Activated CD4-positive, alpha-beta memory T cell treated with anti-CD3 and anti-CD28 coated beads for 36 hours (primary cell): Measurements from ENCODE around the gene GALNT2. TPM values are rescaled to one million over a fixed set of nuclear protein-coding genes. Genes with fewer than 3 reads are reported as not detected.

Source experiments
- CTCF ChIA-PET: fragments of 350-600 bp; sonication (Branson Sonifier 250); formaldehyde crosslinking; loops from one replicate; lab custom pipeline; 2021; ENCODE audit warnings: antibody characterized with exemption, inconsistent platforms; lab: Charles Lee
- POLR2A ChIA-PET: fragments of 350-600 bp; sonication (Branson Sonifier 250); formaldehyde crosslinking; loops from one replicate; lab custom pipeline; 2021; ENCODE audit warnings: antibody characterized with exemption; lab: Charles Lee
- DNase-seq: peaks from one replicate; pipeline ENCODE4 v3.0.0-alpha.2; 2020
- H3K27ac Mint-ChIP-seq: one replicate; pipeline ENCODE4 v1.8.0; 2021; ENCODE audit warnings: mixed read lengths
- H3K27me3 Mint-ChIP-seq: one replicate; pipeline ENCODE4 v1.8.0; 2021; ENCODE audit warnings: mixed read lengths
- H3K36me3 Mint-ChIP-seq: one replicate; pipeline ENCODE4 v1.8.0; 2021; ENCODE audit warnings: mixed read lengths
- H3K4me1 Mint-ChIP-seq: one replicate; pipeline ENCODE4 v1.8.0; 2021; ENCODE audit warnings: low read depth, mixed read lengths
- H3K4me3 Mint-ChIP-seq: one replicate; pipeline ENCODE4 v1.8.0; 2021; ENCODE audit warnings: mild to moderate bottlenecking, mixed read lengths
- H3K9me3 Mint-ChIP-seq: one replicate; pipeline ENCODE4 v1.8.0; 2021; ENCODE audit warnings: mixed read lengths
- intact Hi-C: fragments of 100-400 bp; cut with micrococcal nuclease; formaldehyde crosslinking; loops from one replicate; pipeline ENCODE4 v1.15.1; 2023
- total RNA-seq, 2 experiments: library from RNA; stranded (reverse); gene quantifications; one replicate each; pipeline ENCODE4 v1.2.3, GENCODE V29; 2021

Gene GALNT2
- total RNA-seq, 2 experiments from 2014 or later = 49.5 to 51.0 TPM

- no peaks in the 10 kb centered on the region for H3K9me3 Mint-ChIP-seq
- H3K4me1 Mint-ChIP-seq = peaks cover 28% of the 10 kb centered on the region
- no peaks in the 10 kb centered on the region for H3K27me3 Mint-ChIP-seq
- CTCF ChIA-PET = no interaction called here
- H3K36me3 Mint-ChIP-seq = peaks cover 16% of the 10 kb centered on the region
- POLR2A ChIA-PET = no interaction called here
- H3K27ac Mint-ChIP-seq = no peak overlapping the region
- H3K4me3 Mint-ChIP-seq = no peak overlapping the region
- intact Hi-C loops = no loop called here
- DNase-seq = no peak
Observed at GRCh38 chr1:230099465-230099864, 32.4 kb downstream of the GALNT2 start.

GRCh38 chr1:230100932-230101331 is 33.9 kb downstream of the GALNT2 start:
- POLR2A ChIA-PET = no interaction called here
- intact Hi-C loops = loop anchor here (5.0 to 10.0 kb wide), 2 partner anchors 69 to 656 kb away; no protein-coding TSS in a partner anchor
- CTCF ChIA-PET = no interaction called here

GRCh38 chr1:230101556-230101955 is 34.5 kb downstream of the GALNT2 start:
- ChIA-PET CTCF (interaction anchor here (0.6 to 1.6 kb wide), 2 partner anchors 66 to 114 kb away, joined by 3 to 5 read pairs; no protein-coding TSS in a partner anchor), POLR2A (no interaction called here)
- peaks cover 9% of the 10 kb centered on the region for H3K36me3 Mint-ChIP-seq

More at GRCh38 chr1:230100932-230101331, 33.9 kb downstream of the GALNT2 start:
- no peak for DNase-seq
- Mint-ChIP-seq H3K4me3 (no peak overlapping the region), H3K27ac (no peak overlapping the region), H3K27me3 (no peaks in the 10 kb centered on the region), H3K4me1 (peaks cover 43% of the 10 kb centered on the region), H3K9me3 (no peaks in the 10 kb centered on the region), H3K36me3 (peaks cover 13% of the 10 kb centered on the region)

GRCh38 chr1:230102046-230102445 is 35.0 kb downstream of the GALNT2 start:
- Mint-ChIP-seq H3K9me3 (no peaks in the 10 kb centered on the region), H3K27me3 (no peaks in the 10 kb centered on the region), H3K27ac (no peak overlapping the region), H3K4me3 (no peak overlapping the region), H3K4me1 (peaks cover 54% of the 10 kb centered on the region), H3K36me3 (peaks cover 7% of the 10 kb centered on the region)
- CTCF ChIA-PET = interaction anchor here (0.6 to 1.6 kb wide), 2 partner anchors 65 to 114 kb away, joined by 3 to 5 read pairs; no protein-coding TSS in a partner anchor
- DNase-seq = no peak
- POLR2A ChIA-PET = no interaction called here
- intact Hi-C loops = loop anchor here (5.0 to 10.0 kb wide), 2 partner anchors 70 to 657 kb away; no protein-coding TSS in a partner anchor

More at GRCh38 chr1:230101556-230101955, 34.5 kb downstream of the GALNT2 start:
- Mint-ChIP-seq H3K9me3 (no peaks in the 10 kb centered on the region), H3K4me3 (no peak overlapping the region), H3K27me3 (no peaks in the 10 kb centered on the region), H3K4me1 (peaks cover 49% of the 10 kb centered on the region), H3K27ac (no peak overlapping the region)
- DNase-seq = no peak
- intact Hi-C loops = loop anchor here (5.0 to 10.0 kb wide), 2 partner anchors 69 to 657 kb away; no protein-coding TSS in a partner anchor

- H3K27ac Mint-ChIP-seq = peak overlapping the region; percentile 59
- H3K27me3 Mint-ChIP-seq = no peaks in the 10 kb centered on the region
- H3K4me3 Mint-ChIP-seq = no peak overlapping the region
- no peaks in the 10 kb centered on the region for H3K9me3 Mint-ChIP-seq
- ChIA-PET POLR2A (no interaction called here), CTCF (interaction anchor here (1.1 to 1.6 kb wide), 2 partner anchors 9 to 65 kb away, joined by 3 to 5 read pairs; no protein-coding TSS in a partner anchor)
- H3K4me1 Mint-ChIP-seq = peaks cover 58% of the 10 kb centered on the region
- peaks cover 7% of the 10 kb centered on the region for H3K36me3 Mint-ChIP-seq
- no peak for DNase-seq
- intact Hi-C loops = loop anchor here (5.0 to 10.0 kb wide), 2 partner anchors 70 to 658 kb away; no protein-coding TSS in a partner anchor
Observed at GRCh38 chr1:230102472-230102871, 35.4 kb downstream of the GALNT2 start.

GRCh38 chr1:230103306-230104173 is 36.5 kb downstream of the GALNT2 start:
- peaks cover 7% of the 10 kb centered on the region for H3K36me3 Mint-ChIP-seq
- ChIA-PET POLR2A (interaction anchor here (0.9 to 2.2 kb wide), 9 partner anchors 10 to 83 kb away, joined by 3 to 27 read pairs (median 4); partner anchors contain the start of gene GALNT2), CTCF (interaction anchor here (0.7 to 1.9 kb wide), 9 partner anchors 10 to 150 kb away, joined by 3 to 9 read pairs (median 4); no protein-coding TSS in a partner anchor)
- intact Hi-C loops = loop anchor here (1.0 to 10.0 kb wide), 4 partner anchors 19 to 659 kb away; no protein-coding TSS in a partner anchor
- H3K27ac Mint-ChIP-seq = peak overlapping the region; percentile 86
- H3K4me1 Mint-ChIP-seq = peaks cover 69% of the 10 kb centered on the region
- peak; percentile 31 for DNase-seq
- peak overlapping the region; percentile 31 for H3K4me3 Mint-ChIP-seq
- no peaks in the 10 kb centered on the region for H3K9me3 Mint-ChIP-seq
- no peaks in the 10 kb centered on the region for H3K27me3 Mint-ChIP-seq

GRCh38 chr1:230104395-230105244 is 37.6 kb downstream of the GALNT2 start:
- Mint-ChIP-seq H3K4me1 (peaks cover 80% of the 10 kb centered on the region), H3K9me3 (no peaks in the 10 kb centered on the region), H3K27ac (peak overlapping the region; percentile 86), H3K4me3 (peak overlapping the region; percentile 66), H3K36me3 (peaks cover 7% of the 10 kb centered on the region), H3K27me3 (no peaks in the 10 kb centered on the region)
- intact Hi-C loops = loop anchor here (1.0 to 10.0 kb wide), 8 partner anchors 20 to 660 kb away; partner anchors contain the start of genes ABCB10 and GALNT2
- peak; percentile 95 for DNase-seq
- ChIA-PET CTCF (interaction anchor here (0.5 to 1.9 kb wide), 10 partner anchors 10 to 62 kb away, joined by 3 to 9 read pairs (median 3); no protein-coding TSS in a partner anchor), POLR2A (interaction anchor here (0.9 to 2.2 kb wide), 9 partner anchors 8 to 166 kb away, joined by 3 to 27 read pairs (median 4); partner anchors contain the start of gene GALNT2)

- no peaks in the 10 kb centered on the region for H3K27me3 Mint-ChIP-seq
- peak overlapping the region; percentile 86 for H3K27ac Mint-ChIP-seq
- POLR2A ChIA-PET = interaction anchor here (1.0 to 2.2 kb wide), 4 partner anchors 18 to 165 kb away, joined by 4 to 27 read pairs (median 6); no protein-coding TSS in a partner anchor
- no peaks in the 10 kb centered on the region for H3K9me3 Mint-ChIP-seq
- intact Hi-C loops = loop anchor here (1.0 to 10.0 kb wide), 6 partner anchors 21 to 660 kb away; partner anchors contain the start of genes ABCB10 and GALNT2
- CTCF ChIA-PET = interaction anchor here (0.9 to 1.0 kb wide), 2 partner anchors 22 to 61 kb away, joined by 3 to 5 read pairs; no protein-coding TSS in a partner anchor
- H3K36me3 Mint-ChIP-seq = peaks cover 7% of the 10 kb centered on the region
- peak overlapping the region; percentile 42 for H3K4me3 Mint-ChIP-seq
- DNase-seq = no peak
- H3K4me1 Mint-ChIP-seq = peaks cover 86% of the 10 kb centered on the region
Observed at GRCh38 chr1:230105245-230105753, 38.3 kb downstream of the GALNT2 start.

- no peaks in the 10 kb centered on the region for H3K9me3 Mint-ChIP-seq
- ChIA-PET CTCF (interaction anchor here (0.9 to 1.0 kb wide), 2 partner anchors 23 to 61 kb away, joined by 3 to 5 read pairs; no protein-coding TSS in a partner anchor), POLR2A (interaction anchor here (1.0 to 2.2 kb wide), 2 partner anchors 19 to 29 kb away, joined by 3 to 8 read pairs; no protein-coding TSS in a partner anchor)
- H3K27me3 Mint-ChIP-seq = no peaks in the 10 kb centered on the region
- intact Hi-C loops = loop anchor here (1.0 to 10.0 kb wide), 6 partner anchors 20 to 661 kb away; partner anchors contain the start of genes ABCB10 and GALNT2
- peak overlapping the region; percentile 86 for H3K27ac Mint-ChIP-seq
- H3K4me1 Mint-ChIP-seq = peaks cover 93% of the 10 kb centered on the region
- H3K4me3 Mint-ChIP-seq = peak overlapping the region; percentile 42
- peak; percentile 53 for DNase-seq
- H3K36me3 Mint-ChIP-seq = peaks cover 7% of the 10 kb centered on the region
Observed at GRCh38 chr1:230105754-230106625, 39.0 kb downstream of the GALNT2 start.

GRCh38 chr1:230107941-230108340 is 40.9 kb downstream of the GALNT2 start:
- Mint-ChIP-seq H3K36me3 (peaks cover 10% of the 10 kb centered on the region), H3K4me1 (peaks cover 96% of the 10 kb centered on the region), H3K4me3 (no peak overlapping the region), H3K27ac (no peak overlapping the region), H3K9me3 (no peaks in the 10 kb centered on the region), H3K27me3 (no peaks in the 10 kb centered on the region)
- intact Hi-C loops = loop anchor here (5.0 to 10.0 kb wide), 3 partner anchors 59 to 663 kb away; partner anchors contain the start of gene ABCB10
- CTCF ChIA-PET = interaction anchor here (1.0 kb wide), 1 partner anchor 59 kb away, joined by 3 read pairs; no protein-coding TSS in a partner anchor
- POLR2A ChIA-PET = interaction anchor here (1.1 to 2.9 kb wide), 2 partner anchors 16 to 24 kb away, joined by 3 to 20 read pairs; no protein-coding TSS in a partner anchor
- no peak for DNase-seq
